Spleen (tissue), 11 donors: ENCODE data around the gene ANXA10. TPM values are rescaled to one million over a fixed set of nuclear protein-coding genes. Genes with fewer than 3 reads are reported as not detected.
"Not testable (repeated sequence)": the region's sequence is repeated elsewhere in the genome, so short reads cannot be mapped to it uniquely, and the experiment has no call there.

Experiments used
- DNase-seq: peaks from one replicate; pipeline ENCODE4 v3.0.0-alpha.2; 2020
- H3K27ac ChIP-seq, 8 donors: fragments of 200-600 bp; sonication (generic) in 7 of 8; 1 replicate in 4 of 8; 2 replicates in 4 of 8; pipeline versions ENCODE4 v1.5.0 to v1.8.0; 2016 to 2021; ENCODE audit warnings: inconsistent platforms in 4 of 8, mild to moderate bottlenecking in 4 of 8, moderate library complexity in 1 of 8
- H3K27me3 ChIP-seq, 7 donors: fragments of 200-600 bp; sonication (generic) in 6 of 7; replicated peaks in 1 of 7; 1 replicate in 4 of 7; 2 replicates in 3 of 7; pipeline versions ENCODE4 v1.5.0 to v1.8.0; 2016 to 2021; ENCODE audit warnings: inconsistent platforms in 3 of 7, mild to moderate bottlenecking in 1 of 7
- H3K36me3 ChIP-seq, 6 donors: fragments of 200-600 bp; sonication (generic) in 5 of 6; 1 replicate in 4 of 6; 2 replicates in 2 of 6; pipeline versions ENCODE4 v1.5.0 to v1.8.0; 2016 to 2021; ENCODE audit warnings: inconsistent platforms in 2 of 6
- H3K4me1 ChIP-seq, 6 donors: fragments of 200-600 bp; sonication (generic) in 5 of 6; 1 replicate in 3 of 6; 2 replicates in 3 of 6; pipeline versions ENCODE4 v1.5.0 to v1.8.0; 2016 to 2021; ENCODE audit warnings: inconsistent platforms in 3 of 6
- H3K4me3 ChIP-seq, 8 donors: fragments of 200-600 bp; sonication (generic) in 7 of 8; 1 replicate in 4 of 8; 2 replicates in 4 of 8; pipeline versions ENCODE4 v1.5.0 to v1.8.0; 2016 to 2021; ENCODE audit warnings: inconsistent platforms in 4 of 8, mild to moderate bottlenecking in 4 of 8, moderate library complexity in 2 of 8
- H3K9me3 ChIP-seq, 8 donors: fragments of 200-600 bp; sonication (generic) in 7 of 8; 1 replicate in 4 of 8; 2 replicates in 4 of 8; pipeline versions ENCODE4 v1.5.0 to v1.8.0; 2016 to 2021; ENCODE audit warnings: inconsistent platforms in 4 of 8
- CTCF ChIP-seq, 11 experiments: fragments of 200-600 bp in 7 of 11; fragments of 450-650 bp in 4 of 11; sonication (generic) in 4 of 11; IDR thresholded peaks in 8 of 11; conservative IDR thresholded peaks in 3 of 11; 1 replicate in 7 of 11; 2 replicates in 4 of 11; pipeline versions ENCODE4 v1.4.0 to v1.8.0; 2016 to 2021; ENCODE audit warnings: antibody characterized with exemption in 11 of 11, inconsistent platforms in 4 of 11, mild to moderate bottlenecking in 1 of 11
- POLR2A ChIP-seq, 3 donors: fragments of 450-650 bp; IDR thresholded peaks; one replicate each; pipeline ENCODE4 v1.5.1; 2017; ENCODE audit warnings: antibody characterized with exemption in 3 of 3, mild to moderate bottlenecking in 1 of 3
- POLR2AphosphoS5 ChIP-seq, 3 donors: sonication (generic); formaldehyde crosslinking; IDR thresholded peaks; one replicate each; pipeline ENCODE4 v1.5.1; 2017; ENCODE audit warnings: antibody characterized with exemption in 3 of 3
- WGBS, 5 donors: extraction: QIAGEN DNeasy Blood & Tissue Kit in 3 of 5; methylation state at CpG; one replicate each; pipeline versions ENCODE4 v1.1.5 to v1.1.7; 2013 to 2018; 5-methylcytosine and 5-hydroxymethylcytosine counted together
- intact Hi-C: fragments of 100-400 bp; cut with DNase I; formaldehyde crosslinking; loops from one replicate; pipeline ENCODE4 v1.15.0; 2023; ENCODE audit warnings: low total_unique reads
- polyA plus RNA-seq, 3 donors: library from polyadenylated mRNA; stranded (reverse); fragments of 200-250 nt; gene quantifications; one replicate each; pipeline ENCODE4 v1.2.1, GENCODE V29; 2013
- total RNA-seq, 7 donors: library from RNA; depleted of rRNA in 3 of 7; stranded (reverse); fragments of >200 nt in 3 of 7; fragmentation: NEBNext Ultra II Directional in 4 of 7; extraction: Animal tissue kit (Norgen Biotek cat#: 25700) in 4 of 7; gene quantifications; one replicate each; pipeline versions ENCODE4 v1.1.0 to v1.2.1, GENCODE V29; 2016 to 2021
- donor health status: healthy with polysubstance abuse.
- donor health status: DM: no; HTN: no; CAD: no; lungs with moderate emphysema.
- donor health status: DM: no; HTN: no; CAD: no.
- donor health status: Bipolar disorder and iron deficiency.
- donor health status: healthy.
- donor health status: DM: no; HTN: no; CAD: no.
- donor health status: DM: yes; HTN: yes; CAD: no.

Gene ANXA10
- total and polyA plus RNA-seq, 10 donors: not detected

DNA sequence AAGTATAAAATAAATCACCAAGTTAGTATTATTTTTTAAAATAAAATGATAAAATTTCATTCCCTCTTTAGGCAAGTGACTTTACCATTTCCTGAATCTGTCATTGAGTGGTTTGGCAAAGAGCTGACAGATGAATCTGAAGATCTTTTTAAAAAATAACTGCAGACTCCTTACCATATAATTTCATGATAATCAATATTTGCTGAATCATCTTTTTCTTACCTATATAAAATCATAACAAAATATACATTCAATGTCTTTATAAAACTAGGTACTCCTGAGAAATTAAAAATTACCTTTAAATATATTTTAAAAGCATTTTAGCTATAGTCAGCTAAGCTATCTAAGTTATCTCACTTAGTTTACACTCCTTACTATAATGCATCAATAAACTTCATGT lies 17.2 kb downstream of the ANXA10 start:
- H3K36me3 ChIP-seq: no peaks in the 10 kb centered on the region
- H3K9me3 ChIP-seq: no peaks in the 10 kb centered on the region
- TF ChIP-seq CTCF (IDR thresholded peaks at IDR 0.05 in 8 of 11, conservative IDR thresholded peaks at IDR 0.05 in 3 of 11) (no peak), POLR2A (IDR thresholded peaks at IDR 0.05) (no peak), POLR2AphosphoS5 (IDR thresholded peaks at IDR 0.05) (no peak)
- H3K27ac ChIP-seq: no peak overlapping the region
- no peaks in the 10 kb centered on the region for H3K4me1 ChIP-seq
- H3K4me3 ChIP-seq: no peak overlapping the region
- no peaks in the 10 kb centered on the region for H3K27me3 ChIP-seq
- intact Hi-C loops: no loop called here
- DNase-seq: no peak

DNA sequence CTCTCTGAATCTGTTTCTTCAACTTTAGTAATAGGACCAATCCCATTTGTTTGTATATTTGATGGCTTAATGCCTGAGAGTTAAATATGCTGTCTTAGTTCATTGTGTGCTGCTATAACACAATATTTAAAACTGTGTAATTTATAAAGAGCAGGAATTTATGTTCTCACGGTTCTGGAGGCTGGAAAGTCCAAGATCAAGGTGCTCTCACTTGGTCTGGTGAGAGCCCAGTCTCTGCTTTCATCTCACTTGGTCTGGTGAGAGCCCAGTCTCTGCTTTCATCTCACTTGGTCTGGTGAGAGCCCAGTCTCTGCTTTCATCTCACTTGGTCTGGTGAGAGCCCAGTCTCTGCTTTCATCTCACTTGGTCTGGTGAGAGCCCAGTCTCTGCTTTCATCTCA lies 20.7 kb downstream of the ANXA10 start:
- H3K4me3 ChIP-seq, H3K9me3 ChIP-seq, H3K27ac ChIP-seq, DNase-seq, intact Hi-C loops, H3K27me3 ChIP-seq, H3K36me3 ChIP-seq, H3K4me1 ChIP-seq: not testable (repeated sequence)
- WGBS, 5 donors: 52 to 79% (median 69%) methylated on average over 1 of the region's 1 CpG

GRCh38 chr4:168118116-168118655 lies 25.8 kb downstream of the ANXA10 start:
- Histone ChIP-seq H3K9me3 (no peaks in the 10 kb centered on the region), H3K4me1 (no peaks in the 10 kb centered on the region), H3K4me3 (no peak overlapping the region), H3K27me3 (peaks cover 0 to 4% (median 0%) of the 10 kb centered on the region in 7 donors), H3K36me3 (no peaks in the 10 kb centered on the region), H3K27ac (no peak overlapping the region)
- intact Hi-C loops: no loop called here
- DNase-seq: no peak
- 73 to 96% (median 93%) methylated on average over 1 of the region's 1 CpG for WGBS, 5 donors
- TF ChIP-seq CTCF (IDR thresholded peaks at IDR 0.05 in 8 of 11, conservative IDR thresholded peaks at IDR 0.05 in 3 of 11): no peak
- no peak for TF ChIP-seq POLR2AphosphoS5 (IDR thresholded peaks at IDR 0.05)
- TF ChIP-seq POLR2A (IDR thresholded peaks at IDR 0.05): no peak

GRCh38 chr4:168119100-168119499 lies 26.8 kb downstream of the ANXA10 start:
- H3K27ac ChIP-seq: no peak overlapping the region
- H3K4me3 ChIP-seq: no peak overlapping the region
- H3K9me3 ChIP-seq: no peaks in the 10 kb centered on the region
- WGBS, 5 donors: 5 to 27% (median 15%) methylated on average over 1 of the region's 1 CpG
- intact Hi-C loops: no loop called here
- no peaks in the 10 kb centered on the region for H3K4me1 ChIP-seq
- TF ChIP-seq POLR2AphosphoS5 (IDR thresholded peaks at IDR 0.05): no peak
- no peak for TF ChIP-seq POLR2A (IDR thresholded peaks at IDR 0.05)
- TF ChIP-seq CTCF (IDR thresholded peaks at IDR 0.05 in 8 of 11, conservative IDR thresholded peaks at IDR 0.05 in 3 of 11): no peak
- DNase-seq: no peak
- H3K36me3 ChIP-seq: no peaks in the 10 kb centered on the region
- peaks cover 0 to 4% (median 0%) of the 10 kb centered on the region in 7 donors for H3K27me3 ChIP-seq

DNA sequence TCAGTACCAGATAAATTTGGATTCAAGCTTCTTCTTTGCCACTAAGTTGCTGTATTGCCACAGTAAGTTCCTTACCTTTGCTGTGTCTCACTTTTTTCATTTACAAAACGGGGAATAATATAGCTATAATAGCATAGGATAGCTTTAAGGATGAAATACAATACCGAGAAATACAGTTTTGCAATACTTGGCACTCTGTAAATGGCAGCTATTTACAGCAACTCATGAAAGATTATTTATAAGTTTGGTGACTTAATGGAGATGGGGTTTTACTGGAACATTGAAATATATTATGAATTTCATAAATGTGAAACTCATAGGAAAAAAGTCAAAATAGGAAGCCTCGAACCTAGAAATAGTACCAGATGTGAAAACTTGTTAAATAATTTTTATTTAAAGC lies 27.6 kb downstream of the ANXA10 start:
- no peak for DNase-seq
- 75 to 88% (median 78%) methylated on average over 3 of the region's 3 CpGs for WGBS, 5 donors

More for the DNA sequence above, 27.6 kb downstream of the ANXA10 start:
- Histone ChIP-seq H3K4me3 (no peak overlapping the region), H3K27me3 (peaks cover 0 to under 1% (median 0%) of the 10 kb centered on the region in 7 donors), H3K27ac (no peak overlapping the region), H3K36me3 (no peaks in the 10 kb centered on the region), H3K9me3 (no peaks in the 10 kb centered on the region), H3K4me1 (no peaks in the 10 kb centered on the region)
- intact Hi-C loops: no loop called here
- no peak for TF ChIP-seq POLR2AphosphoS5 (IDR thresholded peaks at IDR 0.05)
- TF ChIP-seq POLR2A (IDR thresholded peaks at IDR 0.05): no peak
- TF ChIP-seq CTCF (IDR thresholded peaks at IDR 0.05 in 8 of 11, conservative IDR thresholded peaks at IDR 0.05 in 3 of 11): no peak
